Colonic mucosa (tissue), 2 donors: ENCODE data around the gene TUBA4A. TPM values are rescaled to one million over a fixed set of nuclear protein-coding genes. Genes with fewer than 3 reads are reported as not detected.

Experiments used
- microRNA-seq: library from miRNA; unstranded; fragments of <30 nt; microRNA quantifications from one replicate; pipeline ENCODE4, GENCODE V29; 2019
- total RNA-seq, 2 donors: library from RNA; stranded (reverse); fragmentation: NEBNext Ultra II Directional in 1 of 2; extraction: Animal tissue kit (Norgen Biotek cat#: 25700) in 1 of 2; gene quantifications; one replicate each; pipeline ENCODE4 v1.2.1, GENCODE V29; 2021
- donor health status: DM: no; HTN: no; CAD: no.
- donor health status: DM: no; HTN: no; CAD: no.

TUBA4A gene
- total RNA-seq, 2 donors from 2014 or later = 68.4 to 149 TPM

Small RNAs within 50 kb of the gene (microRNA-seq; reads per million reads assigned to microRNA genes)
- not detected for gene MIR153-1

Other genes with a start within 250 kb of the TUBA4A start
- gene CFAP65, start 212.4 kb downstream of the TUBA4A start, total RNA-seq = 1 to 10 TPM in 1 of 2 donors, under 1 TPM in 1; 0.05 to 1.6 TPM
- gene IHH, start 193.0 kb downstream of the TUBA4A start, total RNA-seq = 100 to 1,000 TPM in 1 of 2 donors, 10 to 100 TPM in 1; 82.2 to 103 TPM
- gene NHEJ1, start 93.1 kb downstream of the TUBA4A start, total RNA-seq = 10 to 100 TPM; 30.7 to 51.1 TPM
- gene SLC23A3, start 83.9 kb downstream of the TUBA4A start, total RNA-seq = 10 to 100 TPM in 1 of 2 donors, 1 to 10 TPM in 1; 4.7 to 13.8 TPM
- 10 to 100 TPM; 80.7 to 98.2 TPM for gene CNPPD1, start 77.0 kb downstream of the TUBA4A start, total RNA-seq
- gene RETREG2, start 75.6 kb downstream of the TUBA4A start, total RNA-seq = 100 to 1,000 TPM in 1 of 2 donors, 10 to 100 TPM in 1; 94.4 to 116 TPM
- 10 to 100 TPM; 65.5 to 74.6 TPM for gene ZFAND2B, start 47.1 kb downstream of the TUBA4A start, total RNA-seq
- 10 to 100 TPM; 16.9 to 27.1 TPM for gene ABCB6, start 35.0 kb downstream of the TUBA4A start, total RNA-seq
- gene ATG9A, start 24.3 kb downstream of the TUBA4A start, total RNA-seq = 10 to 100 TPM; 56.4 to 63.8 TPM
- gene ANKZF1, start 24.1 kb downstream of the TUBA4A start, total RNA-seq = 10 to 100 TPM; 56.7 to 67.1 TPM
- gene GLB1L, start 8.5 kb downstream of the TUBA4A start, total RNA-seq = 1 to 10 TPM; 2.1 to 2.5 TPM
- gene STK16, start 8.4 kb downstream of the TUBA4A start, total RNA-seq = 10 to 100 TPM; 30.1 to 35.8 TPM
- not detected for gene TUBA4B, start 675 bp downstream of the TUBA4A start, total RNA-seq
- gene DNAJB2, start 25.4 kb upstream of the TUBA4A start, total RNA-seq = 10 to 100 TPM; 65.8 to 71.1 TPM
- gene PTPRN, start 55.5 kb upstream of the TUBA4A start, total RNA-seq = 1 to 10 TPM; 1.9 to 2.0 TPM
- gene RESP18, start 78.8 kb upstream of the TUBA4A start, total RNA-seq = not detected
- gene DNPEP, start 134.0 kb upstream of the TUBA4A start, total RNA-seq = 10 to 100 TPM; 96.1 to 96.7 TPM
- 100 to 1,000 TPM in 1 of 2 donors, 10 to 100 TPM in 1; 24.0 to 917 TPM for gene DES, start 164.5 kb upstream of the TUBA4A start, total RNA-seq
- 10 to 100 TPM in 1 of 2 donors, 1 to 10 TPM in 1; 6.2 to 19.3 TPM for gene SPEG, start 180.9 kb upstream of the TUBA4A start, total RNA-seq
- 10 to 100 TPM; 49.7 to 86.1 TPM for gene GMPPA, start 245.0 kb upstream of the TUBA4A start, total RNA-seq